ENCODE measurements around the gene PTCH1. TPM values are rescaled to one million over a fixed set of nuclear protein-coding genes. Genes with fewer than 3 reads are reported as not detected.
A peak's percentile ranks its signal among the peaks of the same experiment; 100 is the strongest.

Gene PTCH1
- total RNA-seq, 1 donor = 3.3 TPM

DNA sequence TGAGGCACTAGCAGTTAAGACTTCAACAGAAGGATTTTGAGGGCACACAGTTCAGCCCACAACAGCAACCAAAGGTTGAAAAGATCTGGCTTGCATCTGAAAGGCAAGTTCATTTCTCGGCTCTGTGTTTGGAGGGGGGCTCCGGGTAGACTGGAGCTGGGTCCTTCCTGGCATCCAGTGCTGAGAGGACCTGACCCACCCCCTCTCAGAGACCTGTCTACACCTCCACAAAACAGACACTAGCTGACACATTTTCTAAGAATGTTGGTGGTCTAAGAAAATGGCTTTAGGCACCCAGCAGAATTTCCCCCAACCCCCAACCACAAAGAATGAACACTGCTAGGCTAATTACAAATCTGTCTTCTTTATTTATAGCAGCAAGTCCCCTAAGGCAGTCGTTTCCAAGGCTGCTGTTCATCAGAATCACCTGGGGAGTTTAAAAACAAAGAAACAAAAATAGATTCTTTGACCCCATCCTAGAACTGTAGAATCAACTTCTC lies 6.2 kb upstream of the PTCH1 start:
- Histone ChIP-seq H2AFZ (ENCODE audit: low read length) (no peak overlapping the region), H3K4me1 (ENCODE audit: insufficient read depth, low read length) (no peaks in the 10 kb centered on the region), H3K36me3 (ENCODE audit: insufficient read depth, low read length) (no peaks in the 10 kb centered on the region), H3K4me2 (ENCODE audit: insufficient read depth, low read length) (no peak overlapping the region), H3K27ac (ENCODE audit: low read depth, low read length) (no peak overlapping the region), H4K20me1 (ENCODE audit: insufficient read depth, low read length) (no peaks in the 10 kb centered on the region), H3K9me3 (ENCODE audit: low read depth, low read length) (no peaks in the 10 kb centered on the region), H3K27me3 (ENCODE audit: insufficient read depth, low read length) (peaks cover 4% of the 10 kb centered on the region), H3K79me2 (ENCODE audit: insufficient read depth, low read length) (no peaks in the 10 kb centered on the region), H3K4me3 (ENCODE audit: insufficient read depth, low read length) (no peak overlapping the region)
- no peak for DNase-seq (ENCODE audit: insufficient read length, low spot score, missing footprints)
- TF ChIP-seq, protein P1, sequence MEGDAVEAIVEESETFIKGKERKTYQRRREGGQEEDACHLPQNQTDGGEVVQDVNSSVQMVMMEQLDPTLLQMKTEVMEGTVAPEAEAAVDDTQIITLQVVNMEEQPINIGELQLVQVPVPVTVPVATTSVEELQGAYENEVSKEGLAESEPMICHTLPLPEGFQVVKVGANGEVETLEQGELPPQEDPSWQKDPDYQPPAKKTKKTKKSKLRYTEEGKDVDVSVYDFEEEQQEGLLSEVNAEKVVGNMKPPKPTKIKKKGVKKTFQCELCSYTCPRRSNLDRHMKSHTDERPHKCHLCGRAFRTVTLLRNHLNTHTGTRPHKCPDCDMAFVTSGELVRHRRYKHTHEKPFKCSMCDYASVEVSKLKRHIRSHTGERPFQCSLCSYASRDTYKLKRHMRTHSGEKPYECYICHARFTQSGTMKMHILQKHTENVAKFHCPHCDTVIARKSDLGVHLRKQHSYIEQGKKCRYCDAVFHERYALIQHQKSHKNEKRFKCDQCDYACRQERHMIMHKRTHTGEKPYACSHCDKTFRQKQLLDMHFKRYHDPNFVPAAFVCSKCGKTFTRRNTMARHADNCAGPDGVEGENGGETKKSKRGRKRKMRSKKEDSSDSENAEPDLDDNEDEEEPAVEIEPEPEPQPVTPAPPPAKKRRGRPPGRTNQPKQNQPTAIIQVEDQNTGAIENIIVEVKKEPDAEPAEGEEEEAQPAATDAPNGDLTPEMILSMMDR (IDR thresholded peaks at IDR 0.05; ENCODE audit: extremely low read depth, low read depth, low read length) = no peak

DNA sequence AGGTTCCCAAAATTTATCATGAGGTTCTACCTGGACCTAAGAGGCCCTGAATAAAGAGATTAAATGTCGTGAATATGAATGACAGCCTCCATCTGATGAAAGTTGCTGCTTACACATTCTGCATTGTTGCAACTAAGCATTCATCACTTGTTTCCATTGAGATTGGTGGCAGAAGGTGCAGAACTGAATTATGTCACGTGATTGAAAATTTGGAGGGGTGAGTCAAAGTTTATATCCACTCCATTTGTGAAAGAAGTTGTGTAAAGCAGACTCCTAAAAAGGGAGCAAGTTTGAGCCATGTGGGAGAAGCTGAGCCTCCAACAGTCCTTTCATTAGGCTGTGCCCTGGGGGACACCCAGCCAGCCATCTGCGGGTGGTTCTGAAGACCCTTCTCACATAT lies 4.9 kb upstream of the PTCH1 start:
- Histone ChIP-seq H3K27ac (ENCODE audit: low read depth, low read length) (no peak overlapping the region), H3K4me2 (ENCODE audit: insufficient read depth, low read length) (no peak overlapping the region)
- TF ChIP-seq, protein P1 (IDR thresholded peaks at IDR 0.05; ENCODE audit: extremely low read depth, low read depth, low read length) = no peak

DNA sequence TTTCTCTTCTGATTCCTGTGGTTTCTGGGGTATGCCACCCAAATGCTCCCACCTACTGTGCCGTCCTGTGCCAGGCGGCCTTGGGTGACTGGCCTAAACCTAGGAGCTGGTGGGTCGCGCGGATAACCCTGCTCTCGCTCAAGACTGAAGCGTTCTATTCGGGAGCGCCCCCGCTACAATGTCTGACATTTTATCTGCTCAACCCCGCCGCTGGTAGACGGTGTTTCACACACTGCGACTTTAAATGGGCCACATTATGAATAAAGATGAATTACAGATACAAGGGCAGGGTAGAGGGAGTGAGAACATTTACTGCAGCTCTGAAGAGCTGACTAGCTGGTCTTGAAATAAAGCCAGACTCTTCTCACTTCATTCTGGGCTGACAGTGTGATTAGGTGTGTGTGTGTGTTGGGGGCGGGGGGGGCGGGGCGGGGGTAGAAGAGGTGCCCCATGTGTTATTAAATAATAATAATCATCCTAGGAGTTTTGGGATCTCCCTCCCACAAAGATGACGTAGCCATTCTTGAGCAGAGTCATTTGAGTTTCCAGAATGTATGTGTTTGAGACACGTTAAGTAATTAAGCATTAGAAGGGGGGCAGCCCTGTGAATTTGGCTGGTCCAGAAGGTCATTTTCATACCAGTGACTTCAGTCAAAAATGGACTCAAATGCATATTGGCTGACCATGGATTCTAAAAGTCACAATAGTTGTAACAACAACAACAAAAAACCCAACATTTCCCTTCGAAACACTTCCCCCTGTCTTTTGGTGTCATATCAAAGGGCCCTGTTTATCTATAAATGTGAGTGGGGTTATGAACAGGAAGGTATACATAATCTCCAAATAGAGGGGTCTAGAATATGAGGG lies 1.0 kb upstream of the PTCH1 start:
- Histone ChIP-seq H3K36me3 (ENCODE audit: insufficient read depth, low read length) (no peaks in the 10 kb centered on the region), H3K9me3 (ENCODE audit: low read depth, low read length) (no peaks in the 10 kb centered on the region), H3K27me3 (ENCODE audit: insufficient read depth, low read length) (peaks cover 16% of the 10 kb centered on the region), H2AFZ (ENCODE audit: low read length) (no peak overlapping the region), H3K27ac (ENCODE audit: low read depth, low read length) (no peak overlapping the region), H4K20me1 (ENCODE audit: insufficient read depth, low read length) (no peaks in the 10 kb centered on the region), H3K79me2 (ENCODE audit: insufficient read depth, low read length) (no peaks in the 10 kb centered on the region), H3K4me2 (ENCODE audit: insufficient read depth, low read length) (peak overlapping the region; percentile 93), H3K4me1 (ENCODE audit: insufficient read depth, low read length) (peaks cover 14% of the 10 kb centered on the region), H3K4me3 (ENCODE audit: insufficient read depth, low read length) (no peak overlapping the region)
- TF ChIP-seq, protein P1 (IDR thresholded peaks at IDR 0.05; ENCODE audit: extremely low read depth, low read depth, low read length) = no peak
- no peak for DNase-seq (ENCODE audit: insufficient read length, low spot score, missing footprints)

More for the DNA sequence above, 4.9 kb upstream of the PTCH1 start:
- H3K36me3 ChIP-seq (ENCODE audit: insufficient read depth, low read length) = no peaks in the 10 kb centered on the region
- H2AFZ ChIP-seq (ENCODE audit: low read length) = no peak overlapping the region
- H3K4me3 ChIP-seq (ENCODE audit: insufficient read depth, low read length) = no peak overlapping the region
- peaks cover 11% of the 10 kb centered on the region for H3K27me3 ChIP-seq (ENCODE audit: insufficient read depth, low read length)
- no peaks in the 10 kb centered on the region for H3K79me2 ChIP-seq (ENCODE audit: insufficient read depth, low read length)
- H4K20me1 ChIP-seq (ENCODE audit: insufficient read depth, low read length) = no peaks in the 10 kb centered on the region
- H3K9me3 ChIP-seq (ENCODE audit: low read depth, low read length) = no peaks in the 10 kb centered on the region
- no peak for DNase-seq (ENCODE audit: insufficient read length, low spot score, missing footprints)
- H3K4me1 ChIP-seq (ENCODE audit: insufficient read depth, low read length) = peaks cover 6% of the 10 kb centered on the region

DNA sequence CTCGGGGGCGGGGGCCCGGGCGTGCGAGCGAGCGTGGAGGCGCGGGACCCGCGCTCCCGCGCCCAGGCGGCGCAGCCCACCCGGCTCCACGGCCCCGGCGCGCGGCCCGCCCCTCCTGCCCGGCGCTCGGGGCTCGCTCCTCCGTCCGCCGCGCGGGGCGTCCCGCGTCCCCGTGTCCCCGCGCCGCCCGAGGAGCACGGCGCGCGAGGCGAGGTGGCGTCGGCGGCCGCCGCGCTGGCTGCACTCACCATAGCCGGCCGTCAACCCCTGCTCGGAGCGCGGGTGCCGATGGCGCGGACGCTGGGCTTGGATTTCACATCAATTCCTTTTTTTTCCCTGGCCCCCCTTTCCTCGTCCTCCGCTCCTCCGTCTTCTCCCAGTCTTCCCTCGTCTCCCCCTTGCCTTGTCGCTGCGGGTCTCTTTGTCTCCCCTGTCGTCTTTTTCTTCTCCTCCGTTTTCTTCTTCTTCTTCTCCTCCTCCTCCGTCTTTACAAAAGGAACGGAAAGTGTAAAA lies 494 bp downstream of the PTCH1 start:
- H3K27me3 ChIP-seq (ENCODE audit: insufficient read depth, low read length) = peaks cover 13% of the 10 kb centered on the region
- no peaks in the 10 kb centered on the region for H4K20me1 ChIP-seq (ENCODE audit: insufficient read depth, low read length)
- H3K9me3 ChIP-seq (ENCODE audit: low read depth, low read length) = no peaks in the 10 kb centered on the region
- peaks cover 23% of the 10 kb centered on the region for H3K4me1 ChIP-seq (ENCODE audit: insufficient read depth, low read length)
- TF ChIP-seq, protein P1 (IDR thresholded peaks at IDR 0.05; ENCODE audit: extremely low read depth, low read depth, low read length) = no peak
- H3K4me2 ChIP-seq (ENCODE audit: insufficient read depth, low read length) = peak overlapping the region; percentile 93
- no peaks in the 10 kb centered on the region for H3K79me2 ChIP-seq (ENCODE audit: insufficient read depth, low read length)
- no peaks in the 10 kb centered on the region for H3K36me3 ChIP-seq (ENCODE audit: insufficient read depth, low read length)
- DNase-seq (ENCODE audit: insufficient read length, low spot score, missing footprints) = peak; percentile 74
- H3K27ac ChIP-seq (ENCODE audit: low read depth, low read length) = no peak overlapping the region
- H2AFZ ChIP-seq (ENCODE audit: low read length) = peak overlapping the region; percentile 85
- H3K4me3 ChIP-seq (ENCODE audit: insufficient read depth, low read length) = peak overlapping the region; percentile 73
